RWPE2 (cell line): ENCODE results near the gene SGO2.
"Not testable (repeated sequence)": the region's sequence is repeated elsewhere in the genome, so short reads cannot be mapped to it uniquely, and the experiment has no call there.

Source experiments
- ATAC-seq: fragments of 200-7000 bp; cut with Tn5 transposase; 3 replicates; pipeline ENCODE4 v1.9.1; 2021; ENCODE audit warnings: low read depth
- DNase-seq: peaks from one replicate; pipeline ENCODE4 v3.0.0-alpha.2; 2020; ENCODE audit warnings: low spot score
- H3K27ac ChIP-seq: fragments of 450-650 bp; 2 replicates; pipeline ENCODE4 v1.5.1; 2017; ENCODE audit warnings: mild to moderate bottlenecking; ENCODE audit not compliant: poor library complexity, severe bottlenecking
- H3K27me3 ChIP-seq: fragments of 250-450 bp; sonication (Bioruptor Pico); 2 replicates; pipeline ENCODE4 v1.5.1; 2021; ENCODE audit warnings: mild to moderate bottlenecking, moderate library complexity; ENCODE audit not compliant: insufficient read depth, poor library complexity, severe bottlenecking
- H3K36me3 ChIP-seq: fragments of 250-450 bp; sonication (Bioruptor Pico); 2 replicates; pipeline ENCODE4 v1.5.1; 2020; ENCODE audit warnings: low read depth, mild to moderate bottlenecking, moderate library complexity
- H3K4me1 ChIP-seq: fragments of 250-450 bp; sonication (Bioruptor Pico); 2 replicates; pipeline ENCODE4 v1.5.1; 2021; ENCODE audit warnings: mild to moderate bottlenecking, moderate library complexity; ENCODE audit not compliant: insufficient read depth, poor library complexity, severe bottlenecking
- H3K4me3 ChIP-seq: fragments of 250-450 bp; sonication (Bioruptor Pico); 2 replicates; pipeline ENCODE4 v1.5.1; 2021; ENCODE audit warnings: mild to moderate bottlenecking, moderate library complexity; ENCODE audit not compliant: severe bottlenecking
- H3K9me3 ChIP-seq: fragments of 250-450 bp; sonication (Bioruptor Pico); 2 replicates; pipeline ENCODE4 v1.5.1; 2021; ENCODE audit warnings: mild to moderate bottlenecking, moderate library complexity; ENCODE audit not compliant: severe bottlenecking
- TF ChIP-seq, protein P1 (sequence below): fragments of 450-650 bp; IDR thresholded peaks from one replicate; pipeline ENCODE4 v1.5.1; 2017; ENCODE audit warnings: mild to moderate bottlenecking, moderate library complexity; ENCODE audit not compliant: poor library complexity, severe bottlenecking

Gene SGO2

DNA sequence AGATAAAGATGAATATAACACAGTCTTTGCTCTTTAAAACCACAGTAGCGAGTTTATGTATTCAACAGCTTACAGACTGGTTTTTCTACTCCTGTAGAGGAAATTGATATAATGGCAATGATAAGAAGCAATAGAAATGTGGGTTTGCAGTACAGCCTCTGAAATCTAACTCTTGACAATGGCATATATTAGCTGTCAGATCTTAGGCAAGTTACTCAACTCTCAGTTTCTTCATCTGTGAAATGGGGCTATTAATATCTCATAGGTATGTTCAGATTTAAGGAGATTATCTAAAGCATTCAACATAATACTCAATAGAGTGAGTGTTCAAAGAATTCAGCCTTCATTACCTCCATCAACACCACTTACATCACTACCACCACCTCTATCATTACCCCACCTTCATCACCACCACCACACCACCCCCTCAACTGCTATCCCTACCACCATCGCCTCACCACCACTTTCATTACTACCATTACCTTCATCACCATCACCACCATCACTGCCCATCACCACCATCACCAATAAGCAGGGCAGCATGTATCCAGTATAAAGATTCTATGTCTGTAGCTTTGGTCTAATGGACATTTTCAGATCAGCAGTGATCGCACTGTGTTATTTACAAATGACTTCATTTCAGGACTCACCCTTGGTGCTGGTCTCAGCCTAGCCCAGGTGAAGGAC is 82.5 kb downstream of the SGO2 start:
- no peaks in the 10 kb centered on the region for H3K36me3 ChIP-seq
- peaks cover 37% of the 10 kb centered on the region for H3K4me1 ChIP-seq
- DNase-seq (no peak), ATAC-seq (peak; percentile 17; the same call in 2 of the 3 replicates)
- no peaks in the 10 kb centered on the region for H3K9me3 ChIP-seq
- no peak overlapping the region for H3K4me3 ChIP-seq
- H3K27me3 ChIP-seq, result no peaks in the 10 kb centered on the region
- peak overlapping the region; percentile 91 for H3K27ac ChIP-seq
- TF ChIP-seq, protein P1, sequence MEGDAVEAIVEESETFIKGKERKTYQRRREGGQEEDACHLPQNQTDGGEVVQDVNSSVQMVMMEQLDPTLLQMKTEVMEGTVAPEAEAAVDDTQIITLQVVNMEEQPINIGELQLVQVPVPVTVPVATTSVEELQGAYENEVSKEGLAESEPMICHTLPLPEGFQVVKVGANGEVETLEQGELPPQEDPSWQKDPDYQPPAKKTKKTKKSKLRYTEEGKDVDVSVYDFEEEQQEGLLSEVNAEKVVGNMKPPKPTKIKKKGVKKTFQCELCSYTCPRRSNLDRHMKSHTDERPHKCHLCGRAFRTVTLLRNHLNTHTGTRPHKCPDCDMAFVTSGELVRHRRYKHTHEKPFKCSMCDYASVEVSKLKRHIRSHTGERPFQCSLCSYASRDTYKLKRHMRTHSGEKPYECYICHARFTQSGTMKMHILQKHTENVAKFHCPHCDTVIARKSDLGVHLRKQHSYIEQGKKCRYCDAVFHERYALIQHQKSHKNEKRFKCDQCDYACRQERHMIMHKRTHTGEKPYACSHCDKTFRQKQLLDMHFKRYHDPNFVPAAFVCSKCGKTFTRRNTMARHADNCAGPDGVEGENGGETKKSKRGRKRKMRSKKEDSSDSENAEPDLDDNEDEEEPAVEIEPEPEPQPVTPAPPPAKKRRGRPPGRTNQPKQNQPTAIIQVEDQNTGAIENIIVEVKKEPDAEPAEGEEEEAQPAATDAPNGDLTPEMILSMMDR, result no peak

GRCh38 chr2:200609028-200609614 is 83.1 kb downstream of the SGO2 start:
- Histone ChIP-seq H3K4me3 (no peak overlapping the region), H3K9me3 (no peaks in the 10 kb centered on the region), H3K27me3 (no peaks in the 10 kb centered on the region), H3K36me3 (no peaks in the 10 kb centered on the region), H3K4me1 (peaks cover 31% of the 10 kb centered on the region), H3K27ac (peak overlapping the region; percentile 91)
- TF ChIP-seq, protein P1, result no peak
- ATAC-seq (peak; percentile 92), DNase-seq (no peak)

DNA sequence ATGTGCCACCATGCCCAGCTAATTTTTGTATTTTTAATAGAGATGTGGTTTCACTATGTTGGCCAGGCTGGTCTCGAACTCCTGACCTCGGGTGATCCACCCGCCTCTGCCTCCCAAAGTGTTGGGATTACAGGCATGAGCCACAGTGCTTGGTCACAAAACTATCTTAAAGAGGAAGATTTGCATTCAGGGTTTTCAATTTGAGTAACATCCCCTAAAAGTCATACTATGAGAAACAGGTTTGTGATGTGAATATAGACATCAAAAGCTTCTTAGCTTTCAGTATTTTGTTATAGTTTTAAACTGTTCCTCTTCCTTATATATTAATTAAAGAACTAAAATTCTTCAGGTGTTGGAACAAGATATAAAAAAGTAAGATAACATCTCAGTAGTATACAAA is 84.2 kb downstream of the SGO2 start:
- not testable (repeated sequence) for H3K27me3 ChIP-seq, H3K9me3 ChIP-seq, H3K4me3 ChIP-seq, DNase-seq, ATAC-seq, H3K36me3 ChIP-seq
- Histone ChIP-seq H3K4me1 (peaks cover 26% of the 10 kb centered on the region), H3K27ac (peak overlapping the region; percentile 91)

GRCh38 chr2:200613692-200614091 is 87.7 kb downstream of the SGO2 start:
- no peak for DNase-seq
- H3K4me1 ChIP-seq, result peaks cover 29% of the 10 kb centered on the region

GRCh38 chr2:200614249-200614648 is 88.2 kb downstream of the SGO2 start:
- TF ChIP-seq, protein P1, result no peak
- H3K4me1 ChIP-seq, result peaks cover 24% of the 10 kb centered on the region
- ATAC-seq (no peak), DNase-seq (no peak)
- H3K27ac ChIP-seq, result peak overlapping the region; percentile 60
- no peaks in the 10 kb centered on the region for H3K9me3 ChIP-seq
- no peaks in the 10 kb centered on the region for H3K36me3 ChIP-seq
- H3K4me3 ChIP-seq, result no peak overlapping the region
- no peaks in the 10 kb centered on the region for H3K27me3 ChIP-seq

More at GRCh38 chr2:200613692-200614091, 87.7 kb downstream of the SGO2 start:
- Histone ChIP-seq H3K9me3 (no peaks in the 10 kb centered on the region), H3K4me3 (no peak overlapping the region), H3K36me3 (no peaks in the 10 kb centered on the region), H3K27ac (peak overlapping the region; percentile 60), H3K27me3 (no peaks in the 10 kb centered on the region)
- ATAC-seq, result no peak
- TF ChIP-seq, protein P1, result no peak
